GM04504 (cell line): ENCODE measurements around the gene GPATCH8.
"Not testable (repeated sequence)": the region's sequence is repeated elsewhere in the genome, so short reads cannot be mapped to it uniquely, and the experiment has no call there.

Experiments used
- DNase-seq: peaks from one replicate; pipeline ENCODE4 v3.0.0-alpha.2; 2012; ENCODE audit warnings: low read depth

Gene GPATCH8

GRCh38 chr17:44527102-44527501, 23.9 kb upstream of the GPATCH8 start:
- DNase-seq, result no peak

GRCh38 chr17:44523672-44523972, 20.4 kb upstream of the GPATCH8 start:
- DNase-seq, result no peak

DNA sequence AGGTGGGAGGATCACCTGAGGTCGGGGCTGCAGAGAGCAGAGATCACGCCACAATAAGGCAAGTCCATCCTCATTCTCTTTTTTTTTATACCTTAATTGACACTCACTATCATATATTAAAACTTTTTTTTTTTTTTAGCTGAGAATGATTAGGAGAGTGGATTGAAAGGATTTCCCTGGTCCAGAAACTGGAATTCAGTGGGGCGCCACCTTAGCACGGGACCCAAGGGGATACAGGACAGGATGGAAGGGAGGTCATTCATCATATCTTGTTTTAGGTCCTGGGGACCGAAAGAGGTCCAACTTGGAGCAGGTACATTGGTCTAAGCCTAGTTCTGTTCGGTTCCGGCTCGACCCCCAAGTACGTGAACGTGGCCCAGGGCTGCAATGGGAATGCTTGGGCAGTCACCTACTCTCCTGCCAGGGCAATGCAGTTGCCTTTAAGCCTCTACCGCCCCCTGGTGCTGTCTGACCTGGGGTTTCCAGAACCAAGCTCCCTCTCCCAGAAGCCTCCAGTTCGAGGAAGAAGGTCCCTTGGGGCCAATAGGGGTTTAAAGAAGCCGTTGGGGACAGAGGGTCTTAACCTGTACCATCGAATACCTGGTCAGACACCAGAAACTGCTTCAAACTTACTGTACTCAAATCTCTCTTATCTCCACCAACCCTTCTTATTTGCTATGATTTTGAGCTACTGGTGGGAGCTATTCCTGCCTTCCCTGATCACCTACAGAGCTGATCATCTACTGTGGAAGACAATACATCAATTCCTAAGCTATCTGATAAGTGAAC, 19.9 kb upstream of the GPATCH8 start:
- no peak for DNase-seq

GRCh38 chr17:44518032-44518431, 14.8 kb upstream of the GPATCH8 start:
- no peak for DNase-seq

GRCh38 chr17:44511241-44512134, 8.3 kb upstream of the GPATCH8 start:
- DNase-seq, result not testable (repeated sequence)

DNA sequence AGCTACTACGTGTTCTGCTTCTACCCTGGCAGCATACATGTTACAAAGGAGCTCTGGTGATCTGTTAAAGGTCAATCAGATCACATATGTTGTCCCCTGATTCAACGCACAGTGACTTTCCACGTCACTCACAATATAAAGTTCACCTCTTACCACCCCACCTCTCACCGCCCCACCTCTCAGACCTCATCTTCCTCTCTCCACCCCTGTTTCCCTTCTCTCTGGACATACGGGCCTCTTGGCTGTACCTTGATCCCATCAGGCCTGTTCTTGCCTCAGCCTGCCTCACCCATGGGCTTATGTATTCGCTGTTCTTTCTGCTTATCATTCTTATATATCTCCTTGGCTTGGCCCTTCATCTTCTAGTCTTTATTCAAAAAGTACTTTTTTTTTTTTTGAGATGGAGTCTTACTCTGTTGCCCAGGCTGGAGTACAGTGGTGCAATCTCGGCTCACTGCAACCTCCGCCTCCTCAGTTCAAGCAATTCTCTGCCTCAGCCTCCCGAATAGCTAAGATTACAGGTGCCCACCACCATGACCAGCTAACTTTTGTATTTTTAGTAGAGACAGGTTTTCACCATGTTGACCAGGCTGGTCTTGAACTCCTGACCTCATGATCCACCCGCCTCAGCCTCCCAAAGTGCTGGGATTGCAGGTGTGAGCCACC, 3.9 kb upstream of the GPATCH8 start:
- not testable (repeated sequence) for DNase-seq

- no peak for DNase-seq
These were observed 534 bp downstream of the GPATCH8 start for GRCh38 chr17:44502598-44503146.

- no peak for DNase-seq
These were observed 1.3 kb downstream of the GPATCH8 start for GRCh38 chr17:44501866-44502375.

- DNase-seq, result no peak
These were observed 3.5 kb downstream of the GPATCH8 start for GRCh38 chr17:44499722-44500121.

- no peak for DNase-seq
These were observed 6.4 kb downstream of the GPATCH8 start for GRCh38 chr17:44496815-44497214.

DNA sequence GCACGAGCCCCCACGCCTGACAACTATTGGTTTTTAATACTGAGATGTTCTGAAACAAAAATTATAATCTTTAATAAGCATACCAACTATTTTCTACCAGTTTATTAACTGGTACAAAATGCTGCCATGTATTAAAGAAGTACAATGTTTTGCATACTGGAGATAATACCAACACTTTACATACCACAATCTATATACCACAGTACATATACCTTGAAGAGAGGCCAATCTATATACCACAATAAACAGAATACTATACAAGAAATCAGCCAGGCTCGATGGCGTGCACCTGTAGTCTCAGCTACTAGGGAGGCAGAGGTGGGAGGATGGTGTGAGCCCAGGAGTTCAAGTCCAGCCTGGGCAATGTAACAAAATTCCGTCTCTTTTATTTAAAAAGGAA, 9.9 kb downstream of the GPATCH8 start:
- DNase-seq, result no peak

DNA sequence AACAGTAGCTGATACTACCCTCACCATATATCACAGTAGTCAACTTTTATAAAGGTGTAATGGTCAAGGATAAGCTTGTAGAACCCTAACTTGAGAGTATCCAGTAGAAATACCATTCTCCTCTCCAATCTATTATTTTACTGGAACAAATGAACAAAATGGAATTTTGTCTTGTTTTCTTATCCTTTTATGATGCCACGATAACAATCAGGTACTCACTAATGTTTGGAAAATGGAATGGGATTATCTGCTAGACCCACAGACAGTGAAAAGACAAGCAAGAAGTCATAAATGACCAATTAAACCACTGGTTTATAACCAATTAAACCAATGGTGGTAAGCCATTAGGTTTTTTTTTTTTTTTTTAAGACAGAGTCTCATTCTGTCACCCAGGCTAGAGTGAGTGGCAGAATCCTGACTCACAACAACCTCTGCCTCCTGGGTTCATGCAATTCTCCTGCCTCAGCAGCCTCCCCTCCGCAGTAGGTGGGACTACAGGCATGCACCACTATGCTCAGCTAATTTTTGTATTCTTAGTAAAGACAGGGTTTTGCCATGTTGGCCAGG, 10.4 kb downstream of the GPATCH8 start:
- no peak for DNase-seq

GRCh38 chr17:44489581-44489980, 13.6 kb downstream of the GPATCH8 start:
- no peak for DNase-seq

- DNase-seq, result no peak
These were observed 16.0 kb downstream of the GPATCH8 start for GRCh38 chr17:44487170-44487569.

DNA sequence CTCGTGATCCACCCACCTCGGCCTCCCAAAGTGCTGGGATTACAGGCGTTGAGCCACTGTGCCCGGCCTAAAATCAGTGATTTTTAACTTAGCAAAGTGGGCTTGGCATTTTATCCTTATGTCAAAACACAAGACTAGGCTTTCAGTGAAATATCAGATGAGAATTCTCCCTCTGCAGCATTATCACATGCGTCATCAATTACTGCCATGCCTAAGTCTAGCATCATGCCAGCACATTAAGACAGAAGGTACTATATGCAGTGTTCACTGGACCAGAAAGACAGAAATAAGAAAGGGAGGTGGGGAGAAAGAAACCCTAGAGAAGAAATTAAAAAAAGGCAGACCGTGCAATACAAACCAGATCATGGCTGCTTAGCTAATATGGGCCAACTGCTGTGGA, 29.8 kb downstream of the GPATCH8 start:
- no peak for DNase-seq

GRCh38 chr17:44469676-44470075, 33.5 kb downstream of the GPATCH8 start:
- DNase-seq, result no peak

GRCh38 chr17:44467108-44467507, 36.1 kb downstream of the GPATCH8 start:
- no peak for DNase-seq

- DNase-seq, result no peak
These were observed 36.9 kb downstream of the GPATCH8 start for GRCh38 chr17:44466339-44466738.

DNA sequence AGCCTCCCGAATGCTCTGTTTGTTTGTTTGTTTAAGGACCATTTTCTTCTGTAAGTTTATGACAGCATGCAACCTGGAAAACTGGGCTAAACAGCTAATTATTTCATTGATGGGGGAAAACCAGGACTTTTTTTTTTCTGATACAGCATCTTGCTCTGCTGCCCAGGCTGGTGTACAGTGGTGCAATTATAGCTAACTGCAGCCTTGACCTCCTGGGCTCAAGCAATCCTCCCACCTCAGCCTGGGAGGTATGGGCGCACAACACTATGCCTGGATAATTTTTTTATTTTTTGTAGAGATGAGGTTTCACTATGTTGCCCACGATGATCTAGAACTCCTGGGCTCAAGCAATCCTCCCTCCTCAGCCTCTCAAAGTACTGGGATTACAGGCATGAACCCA, 37.3 kb downstream of the GPATCH8 start:
- no peak for DNase-seq

DNA sequence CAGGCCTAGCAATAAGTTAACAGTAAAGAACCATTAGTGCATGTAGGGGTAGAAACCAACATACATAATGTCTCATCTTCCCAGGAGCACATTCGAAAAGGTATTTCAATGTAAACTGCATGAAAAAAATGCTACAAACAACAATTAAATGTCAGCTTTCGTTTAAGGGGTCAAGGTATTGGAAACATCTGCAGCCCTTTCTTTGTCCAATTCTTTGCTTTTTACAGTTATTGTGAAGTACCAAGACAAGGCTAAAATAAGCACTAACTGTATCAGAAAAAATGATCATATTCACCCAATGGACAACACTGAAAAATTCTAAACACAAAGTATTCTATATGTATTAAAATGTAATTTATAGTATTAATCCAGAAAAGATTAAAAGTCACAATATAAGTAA, 37.9 kb downstream of the GPATCH8 start:
- no peak for DNase-seq

GRCh38 chr17:44464037-44464436, 39.2 kb downstream of the GPATCH8 start:
- DNase-seq, result peak; percentile 4

DNA sequence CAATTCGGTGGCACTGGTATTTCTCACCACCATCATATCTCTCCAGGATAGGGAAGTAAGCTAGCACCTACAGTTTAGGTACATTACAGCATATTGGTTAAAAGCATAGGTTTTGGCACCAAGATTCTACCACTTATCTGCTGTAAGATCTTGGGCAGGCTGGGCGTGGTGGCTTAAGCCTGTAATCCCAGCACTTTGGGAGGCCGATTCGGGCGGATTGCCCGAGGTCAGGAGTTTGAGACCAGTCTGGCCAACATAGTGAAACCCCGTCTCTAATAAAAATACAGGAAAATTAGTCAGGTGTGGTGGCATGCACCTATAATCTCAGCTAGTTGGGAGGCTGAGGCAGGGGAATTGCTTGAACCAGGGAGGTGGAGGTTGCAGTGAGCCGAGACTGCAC, 51.4 kb downstream of the GPATCH8 start:
- no peak for DNase-seq
